Measurements from ENCODE around the gene CYFIP2. TPM values are rescaled to one million over a fixed set of nuclear protein-coding genes. Genes with fewer than 3 reads are reported as not detected.

Gene CYFIP2
- total and polyA plus RNA-seq, 7 experiments from 2014 or later, result 386 to 755 (median 431) TPM

GRCh38 chr5:157366741-157367674, 101.1 kb downstream of the CYFIP2 start:
- H3K27ac ChIP-seq (ENCODE audit: low read depth, low read length), result no peak overlapping the region
- H3K27me3 ChIP-seq (ENCODE audit: control insufficient read depth in 2 of 2, insufficient read depth in 2 of 2, low read length in 2 of 2), result no peaks in the 10 kb centered on the region
- intact Hi-C loops (cut with micrococcal nuclease), result no loop called here
- Mint-ChIP-seq H3K36me3 (peaks cover 11 to 63% (median 49%) of the 10 kb centered on the region in 5 donors), H3K4me3 (no peak overlapping the region), H3K9me3 (peaks cover 0 to 8% (median 0%) of the 10 kb centered on the region in 11 donors), H3K27ac (peak overlapping the region in 7 of 9 donors; percentile 16 to 79 (median 39)), H3K27me3 (no peaks in the 10 kb centered on the region), H3K4me1 (peaks cover 0 to 29% (median 5%) of the 10 kb centered on the region in 7 donors)
- ATAC-seq, result no peak
- H3K36me3 ChIP-seq (ENCODE audit: control insufficient read depth in 2 of 3, insufficient read depth in 3 of 3, low read length in 3 of 3), result peaks cover 55 to 96% (median 61%) of the 10 kb centered on the region in 3 experiments
- no peaks in the 10 kb centered on the region for H3K9me3 ChIP-seq (ENCODE audit: control insufficient read depth in 2 of 3, low read length in 3 of 3)
- H3K4me1 ChIP-seq (ENCODE audit: control insufficient read depth in 2 of 2, insufficient read depth in 2 of 2, low read length in 2 of 2), result no peaks in the 10 kb centered on the region
- no peak for DNase-seq
- POLR2A ChIA-PET, result no interaction called here
- no peak overlapping the region for H3K4me3 ChIP-seq (ENCODE audit: low read length)
- CTCF ChIA-PET, result no interaction called here

- no peaks in the 10 kb centered on the region for H3K27me3 ChIP-seq (ENCODE audit: control insufficient read depth in 2 of 2, insufficient read depth in 2 of 2, low read length in 2 of 2)
- no peaks in the 10 kb centered on the region for H3K4me1 ChIP-seq (ENCODE audit: control insufficient read depth in 2 of 2, insufficient read depth in 2 of 2, low read length in 2 of 2)
- Mint-ChIP-seq H3K9me3 (peaks cover 0 to 2% (median 0%) of the 10 kb centered on the region in 11 donors), H3K27me3 (no peaks in the 10 kb centered on the region), H3K27ac (peak overlapping the region in 6 of 9 donors; percentile 55 to 75 (median 67)), H3K4me1 (peaks cover 0 to 22% (median 4%) of the 10 kb centered on the region in 7 donors), H3K4me3 (no peak overlapping the region), H3K36me3 (peaks cover 12 to 59% (median 32%) of the 10 kb centered on the region in 5 donors)
- intact Hi-C loops (cut with micrococcal nuclease), result no loop called here
- DNase-seq, result no peak
- H3K27ac ChIP-seq (ENCODE audit: low read depth, low read length), result no peak overlapping the region
- no peaks in the 10 kb centered on the region for H3K9me3 ChIP-seq (ENCODE audit: control insufficient read depth in 2 of 3, low read length in 3 of 3)
- ATAC-seq, result no peak
- peaks cover 40 to 97% (median 43%) of the 10 kb centered on the region in 3 experiments for H3K36me3 ChIP-seq (ENCODE audit: control insufficient read depth in 2 of 3, insufficient read depth in 3 of 3, low read length in 3 of 3)
- no peak overlapping the region for H3K4me3 ChIP-seq (ENCODE audit: low read length)
- POLR2A ChIA-PET, result no interaction called here
- CTCF ChIA-PET, result interaction anchor here (0.6 to 0.9 kb wide), 2 partner anchors 12 to 138 kb away, joined by 3 read pairs; no protein-coding TSS in a partner anchor
These were observed 103.6 kb downstream of the CYFIP2 start for GRCh38 chr5:157369507-157369906.

- H3K27me3 ChIP-seq (ENCODE audit: control insufficient read depth in 2 of 2, insufficient read depth in 2 of 2, low read length in 2 of 2), result no peaks in the 10 kb centered on the region
- no peak for DNase-seq
- H3K27me3 Mint-ChIP-seq, result no peaks in the 10 kb centered on the region
- no peaks in the 10 kb centered on the region for H3K9me3 ChIP-seq (ENCODE audit: control insufficient read depth in 2 of 3, low read length in 3 of 3)
- ChIA-PET POLR2A (interaction anchor here (1.1 kb wide), 1 partner anchor 17 kb away, joined by 3 read pairs; no protein-coding TSS in a partner anchor), CTCF (no interaction called here)
- peaks cover 0 to 18% (median 5%) of the 10 kb centered on the region in 7 donors for H3K4me1 Mint-ChIP-seq
- no peak overlapping the region for H3K4me3 ChIP-seq (ENCODE audit: low read length)
- H3K36me3 ChIP-seq (ENCODE audit: control insufficient read depth in 2 of 3, insufficient read depth in 3 of 3, low read length in 3 of 3), result peaks cover 33 to 97% (median 38%) of the 10 kb centered on the region in 3 experiments
- ATAC-seq, result no peak
- H3K36me3 Mint-ChIP-seq, result peaks cover 15 to 49% (median 24%) of the 10 kb centered on the region in 5 donors
- H3K27ac Mint-ChIP-seq, result peak overlapping the region in 8 of 9 donors; percentile 8 to 82 (median 70)
- no peak overlapping the region for H3K27ac ChIP-seq (ENCODE audit: low read depth, low read length)
- no peak overlapping the region for H3K4me3 Mint-ChIP-seq
- no peaks in the 10 kb centered on the region for H3K4me1 ChIP-seq (ENCODE audit: control insufficient read depth in 2 of 2, insufficient read depth in 2 of 2, low read length in 2 of 2)
- intact Hi-C loops (cut with micrococcal nuclease), result no loop called here
- peaks cover 0 to 2% (median 0%) of the 10 kb centered on the region in 11 donors for H3K9me3 Mint-ChIP-seq
These were observed 105.0 kb downstream of the CYFIP2 start for GRCh38 chr5:157370967-157371366.

GRCh38 chr5:157371655-157372471, 105.9 kb downstream of the CYFIP2 start:
- Mint-ChIP-seq H3K9me3 (peaks cover 0 to 2% (median 0%) of the 10 kb centered on the region in 11 donors), H3K4me3 (no peak overlapping the region), H3K27ac (peak overlapping the region in 3 of 9 donors; percentile 34 to 88 (median 42)), H3K36me3 (peaks cover 21 to 52% (median 26%) of the 10 kb centered on the region in 5 donors), H3K27me3 (no peaks in the 10 kb centered on the region), H3K4me1 (peaks cover 1 to 20% (median 10%) of the 10 kb centered on the region in 7 donors)
- DNase-seq (no peak), ATAC-seq (no peak)
- H3K27me3 ChIP-seq (ENCODE audit: control insufficient read depth in 2 of 2, insufficient read depth in 2 of 2, low read length in 2 of 2), result no peaks in the 10 kb centered on the region
- intact Hi-C loops (cut with micrococcal nuclease), result no loop called here
- no peaks in the 10 kb centered on the region for H3K4me1 ChIP-seq (ENCODE audit: control insufficient read depth in 2 of 2, insufficient read depth in 2 of 2, low read length in 2 of 2)
- H3K9me3 ChIP-seq (ENCODE audit: control insufficient read depth in 2 of 3, low read length in 3 of 3), result no peaks in the 10 kb centered on the region
- CTCF ChIA-PET, result no interaction called here
- H3K27ac ChIP-seq (ENCODE audit: low read depth, low read length), result no peak overlapping the region
- POLR2A ChIA-PET, result interaction anchor here (1.1 kb wide), 1 partner anchor 17 kb away, joined by 3 read pairs; no protein-coding TSS in a partner anchor
- peaks cover 31 to 97% (median 44%) of the 10 kb centered on the region in 3 experiments for H3K36me3 ChIP-seq (ENCODE audit: control insufficient read depth in 2 of 3, insufficient read depth in 3 of 3, low read length in 3 of 3)
- H3K4me3 ChIP-seq (ENCODE audit: low read length), result no peak overlapping the region

GRCh38 chr5:157372472-157372822, 106.5 kb downstream of the CYFIP2 start:
- intact Hi-C loops (cut with micrococcal nuclease), result no loop called here
- H3K36me3 Mint-ChIP-seq, result peaks cover 25 to 54% (median 30%) of the 10 kb centered on the region in 5 donors
- ATAC-seq, result no peak
- H3K9me3 Mint-ChIP-seq, result peaks cover 0 to 2% (median 0%) of the 10 kb centered on the region in 11 donors
- no peaks in the 10 kb centered on the region for H3K27me3 Mint-ChIP-seq
- peaks cover 7 to 26% (median 14%) of the 10 kb centered on the region in 7 donors for H3K4me1 Mint-ChIP-seq
- no peak overlapping the region for H3K4me3 ChIP-seq (ENCODE audit: low read length)
- ChIA-PET POLR2A (no interaction called here), CTCF (interaction anchor here (1.0 kb wide), 1 partner anchor 19 kb away, joined by 3 read pairs; no protein-coding TSS in a partner anchor)
- no peak for DNase-seq
- H3K4me3 Mint-ChIP-seq, result no peak overlapping the region
- H3K27me3 ChIP-seq (ENCODE audit: control insufficient read depth in 2 of 2, insufficient read depth in 2 of 2, low read length in 2 of 2), result no peaks in the 10 kb centered on the region
- peaks cover 29 to 97% (median 43%) of the 10 kb centered on the region in 3 experiments for H3K36me3 ChIP-seq (ENCODE audit: control insufficient read depth in 2 of 3, insufficient read depth in 3 of 3, low read length in 3 of 3)
- H3K27ac Mint-ChIP-seq, result peak overlapping the region in 6 of 9 donors; percentile 11 to 88 (median 56)
- H3K27ac ChIP-seq (ENCODE audit: low read depth, low read length), result no peak overlapping the region
- no peaks in the 10 kb centered on the region for H3K4me1 ChIP-seq (ENCODE audit: control insufficient read depth in 2 of 2, insufficient read depth in 2 of 2, low read length in 2 of 2)
- H3K9me3 ChIP-seq (ENCODE audit: control insufficient read depth in 2 of 3, low read length in 3 of 3), result no peaks in the 10 kb centered on the region

GRCh38 chr5:157378509-157378908, 112.6 kb downstream of the CYFIP2 start:
- Mint-ChIP-seq H3K4me1 (peaks cover 6 to 20% (median 12%) of the 10 kb centered on the region in 7 donors), H3K4me3 (no peak overlapping the region), H3K9me3 (peaks cover 0 to 2% (median 0%) of the 10 kb centered on the region in 11 donors), H3K27ac (peak overlapping the region; percentile 3 to 83 (median 67)), H3K36me3 (peaks cover 24 to 58% (median 30%) of the 10 kb centered on the region in 5 donors), H3K27me3 (no peaks in the 10 kb centered on the region)
- intact Hi-C loops (cut with micrococcal nuclease), result loop anchor here in 1 of 2 donors (5.0 kb wide), 1 partner anchor 364 kb away; the partner anchor contains the start of gene LSM11
- Histone ChIP-seq H3K27ac (ENCODE audit: low read depth, low read length) (no peak overlapping the region), H3K4me3 (ENCODE audit: low read length) (no peak overlapping the region), H3K27me3 (ENCODE audit: control insufficient read depth in 2 of 2, insufficient read depth in 2 of 2, low read length in 2 of 2) (no peaks in the 10 kb centered on the region), H3K9me3 (ENCODE audit: control insufficient read depth in 2 of 3, low read length in 3 of 3) (no peaks in the 10 kb centered on the region), H3K4me1 (ENCODE audit: control insufficient read depth in 2 of 2, insufficient read depth in 2 of 2, low read length in 2 of 2) (no peaks in the 10 kb centered on the region), H3K36me3 (ENCODE audit: control insufficient read depth in 2 of 3, insufficient read depth in 3 of 3, low read length in 3 of 3) (peaks cover 30 to 94% (median 49%) of the 10 kb centered on the region in 3 experiments)
- ChIA-PET CTCF (no interaction called here), POLR2A (no interaction called here)
- DNase-seq (no peak), ATAC-seq (no peak)
